ENCODE measurements around the gene RPS5.

GRCh38 chr19:58416604-58417003, 29.5 kb downstream of the RPS5 start:
- no peak for TF ChIP-seq CTCF (IDR thresholded peaks at IDR 0.05; ENCODE audit: low read depth, low read length)
- no peak for TF ChIP-seq EZH2phosphoT487 (IDR thresholded peaks at IDR 0.05; ENCODE audit: low read depth)

Data from OCI-LY3 (cell line).